ENCODE measurements around the gene USP54.
"Not testable (repeated sequence)": the region's sequence is repeated elsewhere in the genome, so short reads cannot be mapped to it uniquely, and the experiment has no call there.

GRCh38 chr10:73578927-73579326 is 12.2 kb downstream of the USP54 start:
- TF ChIP-seq CTCF, POLR2AphosphoS5, POLR2A (IDR thresholded peaks at IDR 0.05): not testable (repeated sequence)

All from prostate gland (tissue), 2 donors.